PFSK-1 (cell line): Measurements from ENCODE around the gene CDKL1.

ENCODE experiments used
- FOXP2 ChIP-seq: optimal IDR thresholded peaks from 2 replicates; pipeline ENCODE3; 2011; ENCODE audit warnings: borderline replicate concordance, control low read depth, inconsistent platforms; ENCODE audit not compliant: insufficient read depth; ENCODE audit errors: extremely low read length, extremely low read depth
- POLR2AphosphoS5 ChIP-seq: IDR thresholded peaks from 2 replicates; pipeline ENCODE4 v1.6.1; 2012; ENCODE audit warnings: low read depth, mild to moderate bottlenecking, control low read depth, low read length, moderate library complexity
- REST ChIP-seq, 2 experiments: IDR thresholded peaks; 2 replicates each; pipeline versions ENCODE4 v1.6.1 to v1.8.0; 2011 to 2012; ENCODE audit warnings: low read depth in 2 of 2, low read length in 2 of 2, control low read depth in 1 of 2, inconsistent platforms in 1 of 2, mild to moderate bottlenecking in 1 of 2, moderate library complexity in 1 of 2; ENCODE audit not compliant: insufficient read depth in 1 of 2
- SIN3A ChIP-seq: IDR thresholded peaks from 2 replicates; pipeline ENCODE4 v1.6.1; 2012; ENCODE audit warnings: mild to moderate bottlenecking, low read length, moderate library complexity, borderline replicate concordance; ENCODE audit not compliant: insufficient read depth
- TAF1 ChIP-seq: IDR thresholded peaks from 2 replicates; pipeline ENCODE4 v1.6.1; 2012; ENCODE audit warnings: low read length, control low read depth, borderline replicate concordance; ENCODE audit not compliant: insufficient read depth

GRCh38 chr14:50380455-50380854 is 16.2 kb downstream of the CDKL1 start:
- TF ChIP-seq TAF1 = no peak
- TF ChIP-seq SIN3A = no peak
- TF ChIP-seq POLR2AphosphoS5 = no peak
- TF ChIP-seq REST (IDR thresholded peaks at IDR 0.05; ENCODE audit: insufficient read depth in 1 of 2, low read depth in 2 of 2, low read length in 2 of 2) = no peak
- TF ChIP-seq FOXP2 = no peak
